BE2C (cell line): ENCODE measurements around the gene INHA.

Experiments used
- DNase-seq: peaks from one replicate; pipeline ENCODE4 v3.0.0-alpha.2; 2020
- H3K27me3 ChIP-seq: fragments of 250-450 bp; sonication (Bioruptor Pico); 2 replicates; pipeline ENCODE4 v1.5.1; 2020; ENCODE audit warnings: mild to moderate bottlenecking
- H3K36me3 ChIP-seq: fragments of 250-450 bp; sonication (Bioruptor Pico); 2 replicates; pipeline ENCODE4 v1.5.1; 2020; ENCODE audit warnings: mild to moderate bottlenecking
- H3K4me1 ChIP-seq: fragments of 250-450 bp; sonication (Bioruptor Pico); 2 replicates; pipeline ENCODE4 v1.5.1; 2020
- H3K4me3 ChIP-seq: 2 replicates; pipeline ENCODE4 v1.5.1; 2011; ENCODE audit warnings: low read depth, low read length
- H3K9me3 ChIP-seq: fragments of 250-450 bp; sonication (Bioruptor Pico); 2 replicates; pipeline ENCODE4 v1.5.1; 2020
- TF ChIP-seq, protein P1 (sequence below): IDR thresholded peaks from 2 replicates; pipeline ENCODE4 v1.5.1; 2012; ENCODE audit warnings: mild to moderate bottlenecking, low read depth, low read length

The INHA gene

DNA sequence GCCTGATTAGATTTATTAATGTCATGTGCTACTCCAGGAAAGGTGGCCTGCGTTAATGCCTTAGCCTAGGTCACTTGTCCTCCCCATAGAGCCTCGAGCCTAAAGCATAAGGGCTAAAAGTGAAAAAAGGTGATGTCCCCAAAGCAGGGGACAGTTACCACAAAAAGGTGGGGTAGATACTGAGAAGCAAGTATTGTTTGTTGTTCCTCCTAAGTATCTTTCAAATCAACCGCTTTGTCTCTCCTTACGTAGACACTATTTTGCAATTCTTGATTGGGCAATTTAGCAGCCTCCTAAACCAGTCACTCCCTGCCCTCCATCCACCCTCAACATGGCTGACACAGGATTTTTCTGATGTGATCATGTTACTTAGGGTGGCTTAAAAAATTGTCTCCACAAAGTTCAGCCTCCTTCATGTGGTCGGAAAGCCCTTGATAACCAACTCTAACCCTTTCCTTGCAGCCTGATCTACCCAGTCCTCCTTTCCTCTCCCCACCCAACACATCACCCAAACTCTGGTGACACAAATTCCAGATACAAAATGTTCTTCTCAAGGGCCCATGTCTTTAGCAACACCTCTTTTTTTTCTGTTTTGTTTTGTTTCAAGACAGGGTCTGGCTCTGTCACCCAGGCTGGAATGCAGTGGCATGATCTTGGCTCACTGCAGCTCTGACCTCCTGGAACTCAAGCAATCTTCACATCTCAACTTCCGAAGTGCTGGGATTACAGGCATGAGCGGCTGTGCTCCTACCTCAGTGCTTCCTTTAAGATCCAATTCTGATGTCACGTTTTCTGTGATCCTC is 6.9 kb downstream of the INHA start:
- DNase-seq = no peak
- peaks cover 19% of the 10 kb centered on the region for H3K4me1 ChIP-seq
- H3K4me3 ChIP-seq = no peak overlapping the region
- no peaks in the 10 kb centered on the region for H3K9me3 ChIP-seq
- TF ChIP-seq, protein P1, sequence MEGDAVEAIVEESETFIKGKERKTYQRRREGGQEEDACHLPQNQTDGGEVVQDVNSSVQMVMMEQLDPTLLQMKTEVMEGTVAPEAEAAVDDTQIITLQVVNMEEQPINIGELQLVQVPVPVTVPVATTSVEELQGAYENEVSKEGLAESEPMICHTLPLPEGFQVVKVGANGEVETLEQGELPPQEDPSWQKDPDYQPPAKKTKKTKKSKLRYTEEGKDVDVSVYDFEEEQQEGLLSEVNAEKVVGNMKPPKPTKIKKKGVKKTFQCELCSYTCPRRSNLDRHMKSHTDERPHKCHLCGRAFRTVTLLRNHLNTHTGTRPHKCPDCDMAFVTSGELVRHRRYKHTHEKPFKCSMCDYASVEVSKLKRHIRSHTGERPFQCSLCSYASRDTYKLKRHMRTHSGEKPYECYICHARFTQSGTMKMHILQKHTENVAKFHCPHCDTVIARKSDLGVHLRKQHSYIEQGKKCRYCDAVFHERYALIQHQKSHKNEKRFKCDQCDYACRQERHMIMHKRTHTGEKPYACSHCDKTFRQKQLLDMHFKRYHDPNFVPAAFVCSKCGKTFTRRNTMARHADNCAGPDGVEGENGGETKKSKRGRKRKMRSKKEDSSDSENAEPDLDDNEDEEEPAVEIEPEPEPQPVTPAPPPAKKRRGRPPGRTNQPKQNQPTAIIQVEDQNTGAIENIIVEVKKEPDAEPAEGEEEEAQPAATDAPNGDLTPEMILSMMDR = no peak
- no peaks in the 10 kb centered on the region for H3K27me3 ChIP-seq
- H3K36me3 ChIP-seq = no peaks in the 10 kb centered on the region

DNA sequence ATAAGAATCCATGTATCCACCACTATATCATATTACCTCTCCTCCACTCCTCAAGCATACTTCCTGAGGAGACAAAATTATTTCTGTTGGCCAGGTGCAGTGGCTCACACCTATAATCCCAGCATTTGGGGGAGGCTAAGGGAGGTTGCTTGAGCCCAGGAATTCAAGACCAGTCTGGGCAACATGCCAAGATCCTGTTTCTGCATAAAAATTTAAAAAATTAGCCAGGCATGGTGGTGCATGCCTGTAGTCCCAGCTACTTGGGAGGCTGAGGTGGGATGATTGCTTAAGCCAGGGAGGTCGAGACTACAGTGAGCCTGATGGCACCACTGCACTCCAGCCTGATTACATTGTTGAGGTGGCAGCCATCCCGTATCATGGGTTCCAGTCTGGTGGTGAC is 9.2 kb downstream of the INHA start:
- DNase-seq = no peak
- no peaks in the 10 kb centered on the region for H3K36me3 ChIP-seq
- no peaks in the 10 kb centered on the region for H3K9me3 ChIP-seq
- no peak overlapping the region for H3K4me3 ChIP-seq
- peaks cover 13% of the 10 kb centered on the region for H3K4me1 ChIP-seq
- TF ChIP-seq, protein P1 = no peak
- no peaks in the 10 kb centered on the region for H3K27me3 ChIP-seq

DNA sequence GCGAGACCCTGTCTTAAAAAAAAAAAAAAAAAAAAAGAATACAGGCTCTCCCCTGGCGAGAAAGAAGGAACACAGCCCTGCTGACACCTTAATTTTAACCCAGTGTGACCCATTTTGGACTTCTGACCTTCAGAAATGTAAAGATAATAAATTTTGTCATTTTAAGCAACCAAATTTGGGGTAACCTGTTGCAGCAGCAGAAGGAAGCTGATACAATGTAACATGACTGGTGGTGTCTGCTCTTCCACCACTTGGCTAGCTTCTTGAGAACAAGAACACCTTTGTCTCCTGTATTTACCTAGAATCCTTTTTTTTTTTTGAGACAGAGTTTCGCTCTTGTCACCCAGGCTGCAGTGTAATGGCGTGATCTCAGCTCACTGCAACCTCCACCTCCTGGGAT is 19.0 kb downstream of the INHA start:
- DNase-seq = no peak
- H3K4me1 ChIP-seq = peaks cover 13% of the 10 kb centered on the region
- H3K4me3 ChIP-seq = no peak overlapping the region
- H3K9me3 ChIP-seq = peaks cover 4% of the 10 kb centered on the region; the same call in 1 of the 2 replicates
- TF ChIP-seq, protein P1 = no peak
- no peaks in the 10 kb centered on the region for H3K36me3 ChIP-seq
- H3K27me3 ChIP-seq = no peaks in the 10 kb centered on the region

DNA sequence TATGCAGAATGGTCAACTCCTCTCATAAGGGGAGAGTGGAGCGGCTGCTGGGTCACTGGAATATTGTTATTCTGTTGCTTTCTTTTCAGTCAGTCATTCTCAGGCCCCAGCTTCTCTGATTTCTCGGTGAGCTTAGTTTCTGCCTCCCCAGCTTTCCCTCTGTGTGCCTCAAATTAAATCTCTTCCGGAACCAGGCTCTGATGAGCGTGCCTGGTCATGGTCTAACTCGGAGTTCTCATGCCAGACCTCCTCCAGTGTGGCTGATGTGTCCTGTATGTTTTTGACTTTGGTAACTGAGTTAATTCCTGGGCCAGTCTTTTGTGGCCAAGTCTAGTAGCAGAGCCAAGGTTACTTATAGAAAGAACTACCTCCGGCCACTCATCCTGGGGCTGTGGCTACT is 20.6 kb downstream of the INHA start:
- peaks cover 4% of the 10 kb centered on the region; the same call in 1 of the 2 replicates for H3K9me3 ChIP-seq
- TF ChIP-seq, protein P1 = no peak

DNA sequence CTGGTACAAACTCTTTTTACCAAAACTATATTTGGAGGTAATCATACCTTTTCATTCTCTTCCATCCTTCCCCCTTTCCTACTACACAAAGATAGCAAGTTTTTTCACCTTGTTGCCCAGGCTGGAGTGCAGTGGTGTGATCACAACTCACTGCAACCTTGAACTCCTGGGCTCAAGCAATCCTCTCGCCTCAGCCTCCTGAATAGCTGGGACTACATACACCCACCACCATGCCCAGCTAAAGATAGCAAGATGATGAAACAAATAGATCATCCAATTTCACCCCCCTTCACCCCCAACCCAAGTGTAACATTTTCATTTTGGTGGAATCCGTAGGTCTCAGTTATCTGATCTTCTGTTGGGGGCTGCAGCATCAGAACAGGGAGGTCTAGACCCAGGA is 21.0 kb downstream of the INHA start:
- Histone ChIP-seq H3K4me3 (no peak overlapping the region), H3K4me1 (peaks cover 13% of the 10 kb centered on the region), H3K36me3 (no peaks in the 10 kb centered on the region), H3K9me3 (peaks cover 4% of the 10 kb centered on the region; the same call in 1 of the 2 replicates), H3K27me3 (no peaks in the 10 kb centered on the region)
- TF ChIP-seq, protein P1 = no peak
- no peak for DNase-seq

More for the DNA sequence above, 20.6 kb downstream of the INHA start:
- Histone ChIP-seq H3K4me1 (peaks cover 13% of the 10 kb centered on the region), H3K4me3 (0 out of 2 replicates have a peak overlapping the region, but pooled peaks have one; percentile 5), H3K36me3 (no peaks in the 10 kb centered on the region), H3K27me3 (no peaks in the 10 kb centered on the region)
- peak; percentile 68 for DNase-seq

DNA sequence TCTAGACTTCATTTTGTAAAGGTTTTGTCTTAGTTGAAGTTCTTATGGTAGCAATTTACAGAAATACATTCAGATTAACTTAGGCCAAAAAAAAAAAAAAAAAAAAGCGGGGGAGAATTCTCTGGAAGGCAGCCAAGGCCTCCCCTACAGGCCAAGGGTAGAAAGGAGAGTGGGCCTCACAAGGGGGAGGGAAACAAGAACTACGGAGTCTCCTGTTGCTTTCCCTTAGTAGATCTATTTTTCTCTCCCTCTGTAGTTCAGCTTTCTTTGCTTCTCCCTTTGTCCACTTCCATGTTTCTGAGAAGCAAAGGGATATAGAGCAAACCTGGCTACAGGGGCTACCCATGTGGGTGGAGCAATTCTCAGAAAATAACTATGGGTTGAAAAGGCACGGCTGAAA is 23.1 kb downstream of the INHA start:
- peaks cover 15% of the 10 kb centered on the region for H3K4me1 ChIP-seq
- H3K27me3 ChIP-seq = no peaks in the 10 kb centered on the region
- no peak overlapping the region for H3K4me3 ChIP-seq
- DNase-seq = peak; percentile 43
- TF ChIP-seq, protein P1 = peak; percentile 23; the same call in 1 of the 2 replicates
- peaks cover 4% of the 10 kb centered on the region; the same call in 1 of the 2 replicates for H3K9me3 ChIP-seq
- H3K36me3 ChIP-seq = no peaks in the 10 kb centered on the region
